Measurements from ENCODE around the gene NPPC.

GRCh38 chr2:231909631-231910030, 16.6 kb downstream of the NPPC start:
- TF ChIP-seq CTCF (conservative IDR thresholded peaks at IDR 0.05) (no peak), EZH2 (IDR thresholded peaks at IDR 0.05; ENCODE audit: low read depth) (no peak)

Measured in PC-9 (cell line).